Lower lobe of right lung (tissue), 2 donors: ENCODE data around the gene NOL4L. TPM values are rescaled to one million over a fixed set of nuclear protein-coding genes. Genes with fewer than 3 reads are reported as not detected.

Experiments used
- ATAC-seq, 2 donors: fragments of 200-7000 bp; cut with Tn5 transposase; one replicate each; pipeline ENCODE4 v1.9.1; 2020 to 2022; ENCODE audit warnings: mild to moderate bottlenecking in 2 of 2, moderate library complexity in 2 of 2
- DNase-seq: peaks from one replicate; pipeline ENCODE4 v3.0.0-alpha.2; 2020
- H3K27ac ChIP-seq: fragments of 200-600 bp; one replicate; pipeline ENCODE4 v1.8.0; 2022
- H3K27me3 ChIP-seq: fragments of 200-600 bp; one replicate; pipeline ENCODE4 v1.8.0; 2022; ENCODE audit warnings: low read depth
- H3K36me3 ChIP-seq: fragments of 200-600 bp; one replicate; pipeline ENCODE4 v1.8.0; 2022; ENCODE audit warnings: mild to moderate bottlenecking
- H3K4me1 ChIP-seq: fragments of 200-600 bp; one replicate; pipeline ENCODE4 v1.8.0; 2022
- H3K4me3 ChIP-seq: fragments of 200-600 bp; one replicate; pipeline ENCODE4 v1.8.0; 2022; ENCODE audit warnings: mild to moderate bottlenecking
- H3K9me3 ChIP-seq: fragments of 200-600 bp; one replicate; pipeline ENCODE4 v1.8.0; 2022
- intact Hi-C: fragments of 100-400 bp; cut with DNase I; formaldehyde crosslinking; loops from one replicate; pipeline ENCODE4 v1.11.0; 2022
- total RNA-seq: library from RNA; stranded (reverse); fragmentation: NEBNext Ultra II Directional; extraction: Animal tissue kit (Norgen Biotek cat#: 25700); gene quantifications from one replicate; pipeline ENCODE4 v1.2.1, GENCODE V29; 2021
- TF ChIP-seq, protein P1 (sequence below): fragments of 200-600 bp; IDR thresholded peaks from one replicate; pipeline ENCODE4 v1.8.0; 2022; ENCODE audit warnings: antibody characterized with exemption, mild to moderate bottlenecking
- donor health status: DM: no; HTN: yes; CAD: no; lungs with severe emphysema.

The NOL4L gene
- total RNA-seq, 1 donor from 2014 or later, result 14.3 TPM

- H3K9me3 ChIP-seq, result no peaks in the 10 kb centered on the region
- H3K27me3 ChIP-seq, result no peaks in the 10 kb centered on the region
- no peaks in the 10 kb centered on the region for H3K36me3 ChIP-seq
- no peak overlapping the region for H3K4me3 ChIP-seq
- TF ChIP-seq, protein P1, sequence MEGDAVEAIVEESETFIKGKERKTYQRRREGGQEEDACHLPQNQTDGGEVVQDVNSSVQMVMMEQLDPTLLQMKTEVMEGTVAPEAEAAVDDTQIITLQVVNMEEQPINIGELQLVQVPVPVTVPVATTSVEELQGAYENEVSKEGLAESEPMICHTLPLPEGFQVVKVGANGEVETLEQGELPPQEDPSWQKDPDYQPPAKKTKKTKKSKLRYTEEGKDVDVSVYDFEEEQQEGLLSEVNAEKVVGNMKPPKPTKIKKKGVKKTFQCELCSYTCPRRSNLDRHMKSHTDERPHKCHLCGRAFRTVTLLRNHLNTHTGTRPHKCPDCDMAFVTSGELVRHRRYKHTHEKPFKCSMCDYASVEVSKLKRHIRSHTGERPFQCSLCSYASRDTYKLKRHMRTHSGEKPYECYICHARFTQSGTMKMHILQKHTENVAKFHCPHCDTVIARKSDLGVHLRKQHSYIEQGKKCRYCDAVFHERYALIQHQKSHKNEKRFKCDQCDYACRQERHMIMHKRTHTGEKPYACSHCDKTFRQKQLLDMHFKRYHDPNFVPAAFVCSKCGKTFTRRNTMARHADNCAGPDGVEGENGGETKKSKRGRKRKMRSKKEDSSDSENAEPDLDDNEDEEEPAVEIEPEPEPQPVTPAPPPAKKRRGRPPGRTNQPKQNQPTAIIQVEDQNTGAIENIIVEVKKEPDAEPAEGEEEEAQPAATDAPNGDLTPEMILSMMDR, result no peak
- DNase-seq, result no peak
- no peaks in the 10 kb centered on the region for H3K4me1 ChIP-seq
- intact Hi-C loops, result no loop called here
- ATAC-seq, result peak in 1 of 2 donors; percentile 14
- H3K27ac ChIP-seq, result no peak overlapping the region
These were observed 20.1 kb upstream of the NOL4L start for GRCh38 chr20:32605167-32605656.

DNA sequence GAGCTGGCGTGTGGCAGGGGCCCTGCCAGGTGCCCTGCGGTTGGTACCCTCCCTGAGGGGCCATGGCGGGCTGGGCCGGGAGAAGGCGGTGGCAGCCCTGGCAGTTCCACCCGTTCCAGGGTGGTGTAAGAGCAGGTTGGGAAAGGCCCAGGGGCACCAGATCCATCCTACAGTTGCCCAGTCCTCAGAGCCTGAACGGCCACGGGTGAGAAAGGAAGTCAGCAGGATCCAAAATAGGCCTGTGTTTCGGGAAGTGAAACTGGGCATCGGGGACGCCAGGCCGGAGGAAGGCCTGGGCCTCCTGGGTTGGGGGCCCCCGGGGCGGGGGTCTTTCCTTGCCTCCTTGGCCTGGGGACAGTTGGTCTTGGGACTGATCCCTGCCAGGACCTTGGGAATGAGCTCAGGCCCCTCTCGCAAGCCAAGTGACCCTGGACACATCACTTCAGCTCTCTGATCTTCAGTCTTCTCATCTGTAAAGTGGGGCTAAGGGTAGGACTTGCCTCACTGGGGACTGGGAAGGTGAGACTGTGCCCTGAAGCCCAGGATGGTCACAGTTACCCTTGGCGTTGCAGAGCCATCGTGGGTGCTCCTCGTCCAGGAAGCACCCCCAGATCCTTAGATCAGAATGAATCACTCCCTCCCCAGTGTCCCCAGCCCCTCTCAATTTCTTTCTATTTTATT lies 18.1 kb upstream of the NOL4L start:
- Histone ChIP-seq H3K27me3 (no peaks in the 10 kb centered on the region), H3K9me3 (no peaks in the 10 kb centered on the region), H3K36me3 (no peaks in the 10 kb centered on the region), H3K4me1 (no peaks in the 10 kb centered on the region), H3K4me3 (no peak overlapping the region), H3K27ac (no peak overlapping the region)
- TF ChIP-seq, protein P1, result no peak
- intact Hi-C loops, result no loop called here
- peak; percentile 68 for DNase-seq
- ATAC-seq, result peak in 1 of 2 donors; percentile 47

- Histone ChIP-seq H3K36me3 (no peaks in the 10 kb centered on the region), H3K27me3 (no peaks in the 10 kb centered on the region), H3K4me3 (no peak overlapping the region), H3K9me3 (no peaks in the 10 kb centered on the region), H3K27ac (no peak overlapping the region), H3K4me1 (no peaks in the 10 kb centered on the region)
- TF ChIP-seq, protein P1, result no peak
- ATAC-seq, result no peak
- intact Hi-C loops, result no loop called here
- DNase-seq, result no peak
These were observed 17.1 kb upstream of the NOL4L start for GRCh38 chr20:32602273-32602672.

- ATAC-seq (no peak), DNase-seq (no peak)
- Histone ChIP-seq H3K27me3 (no peaks in the 10 kb centered on the region), H3K27ac (no peak overlapping the region), H3K4me3 (no peak overlapping the region), H3K9me3 (no peaks in the 10 kb centered on the region), H3K4me1 (no peaks in the 10 kb centered on the region), H3K36me3 (no peaks in the 10 kb centered on the region)
- intact Hi-C loops, result no loop called here
- TF ChIP-seq, protein P1, result no peak
These were observed 15.6 kb upstream of the NOL4L start for GRCh38 chr20:32600681-32601237.

DNA sequence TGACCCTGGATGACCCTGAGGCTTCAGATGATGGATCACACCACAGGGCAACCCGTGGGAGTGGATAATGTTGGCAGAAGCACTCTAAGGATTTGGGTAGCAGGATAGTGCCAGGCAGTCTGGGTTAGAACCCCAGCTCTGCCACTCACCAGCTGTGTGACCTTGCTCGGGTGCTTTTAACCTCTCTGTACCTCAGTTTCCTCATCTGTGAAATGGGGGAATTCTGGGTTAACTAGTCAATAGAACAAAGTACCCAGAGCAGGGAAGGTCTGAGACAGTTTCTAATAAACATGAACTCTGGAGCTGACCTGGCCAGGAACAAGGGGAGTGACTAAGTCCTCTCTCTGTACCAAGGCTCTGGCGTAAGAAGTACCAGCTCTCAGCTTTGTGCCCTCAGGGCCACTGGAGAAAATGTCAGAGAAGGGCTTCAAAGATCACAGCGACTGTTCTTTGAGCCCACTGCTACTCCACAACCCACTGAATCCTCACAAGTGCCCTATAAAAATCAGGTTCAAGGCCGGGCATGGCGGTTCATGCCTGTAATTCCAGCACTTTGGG lies 14.7 kb upstream of the NOL4L start:
- Histone ChIP-seq H3K9me3 (no peaks in the 10 kb centered on the region), H3K36me3 (no peaks in the 10 kb centered on the region), H3K4me1 (no peaks in the 10 kb centered on the region), H3K27ac (no peak overlapping the region), H3K27me3 (no peaks in the 10 kb centered on the region), H3K4me3 (no peak overlapping the region)
- TF ChIP-seq, protein P1, result no peak
- intact Hi-C loops, result no loop called here
- DNase-seq (no peak), ATAC-seq (no peak)
